Fibroblast of skin of left quadriceps (primary cell): ENCODE data around the gene BANK1.

Source experiments
- DNase-seq, 2 experiments: peaks; one replicate each; pipeline ENCODE4 v3.0.0-alpha.2; 2013; ENCODE audit warnings: low read depth in 2 of 2

Gene BANK1

DNA sequence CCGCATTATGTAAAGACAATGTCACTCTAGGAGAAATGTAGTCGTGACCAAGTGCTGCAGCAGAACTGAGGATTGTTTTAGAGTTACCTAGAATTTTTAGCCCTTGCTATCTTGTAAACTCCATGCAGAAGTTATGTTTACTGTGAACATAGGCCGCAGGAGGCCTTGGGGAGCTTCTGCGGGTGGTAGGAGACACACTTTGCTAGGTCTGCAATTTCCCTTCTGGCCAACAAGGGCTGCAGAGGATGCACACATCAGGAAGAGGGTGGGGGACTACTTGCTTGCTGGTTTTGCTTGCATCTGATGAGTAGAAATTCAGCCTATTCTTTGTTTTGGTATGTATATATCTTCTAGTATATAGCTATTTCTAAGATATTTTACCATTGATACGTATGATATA is 23.1 kb downstream of the BANK1 start:
- no peak for DNase-seq

DNA sequence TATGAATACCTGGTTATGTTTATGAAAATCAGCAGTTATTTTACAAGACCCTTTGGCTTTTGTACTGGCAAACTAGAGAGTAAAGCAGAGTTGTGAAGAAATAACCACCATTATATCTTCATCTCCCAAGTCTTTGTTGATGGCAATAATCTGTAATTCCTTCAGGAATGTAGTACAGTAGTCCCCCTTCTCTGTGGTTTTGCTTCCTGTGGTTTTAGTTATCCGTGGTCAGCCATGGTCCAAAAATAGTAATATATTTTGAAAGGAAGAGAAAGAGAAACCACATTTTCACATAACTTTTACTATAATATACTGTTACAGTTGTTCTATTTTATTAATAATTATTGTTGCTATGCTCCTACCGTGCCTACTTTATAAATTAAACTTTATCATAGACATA is 27.8 kb downstream of the BANK1 start:
- peak; percentile 48 to 56 for DNase-seq

DNA sequence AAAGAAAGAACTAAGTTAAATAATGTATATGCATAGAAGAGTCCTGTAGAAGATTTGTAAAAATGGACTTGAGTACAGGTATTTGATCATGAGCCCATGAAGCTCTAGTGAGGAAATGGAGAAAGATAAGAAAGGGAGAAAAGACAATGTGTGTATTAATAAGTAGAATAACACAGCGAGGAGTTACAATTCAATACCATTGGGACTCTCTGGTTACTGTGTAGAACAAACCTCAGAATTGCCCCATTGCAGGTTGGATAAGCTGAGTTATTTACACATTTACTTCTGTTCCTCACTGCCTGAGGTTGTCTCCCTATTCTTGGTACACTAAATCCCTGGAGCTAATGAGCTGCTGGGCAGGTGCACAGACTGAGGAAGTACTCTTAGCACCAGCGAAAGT is 33.3 kb downstream of the BANK1 start:
- DNase-seq: no peak

DNA sequence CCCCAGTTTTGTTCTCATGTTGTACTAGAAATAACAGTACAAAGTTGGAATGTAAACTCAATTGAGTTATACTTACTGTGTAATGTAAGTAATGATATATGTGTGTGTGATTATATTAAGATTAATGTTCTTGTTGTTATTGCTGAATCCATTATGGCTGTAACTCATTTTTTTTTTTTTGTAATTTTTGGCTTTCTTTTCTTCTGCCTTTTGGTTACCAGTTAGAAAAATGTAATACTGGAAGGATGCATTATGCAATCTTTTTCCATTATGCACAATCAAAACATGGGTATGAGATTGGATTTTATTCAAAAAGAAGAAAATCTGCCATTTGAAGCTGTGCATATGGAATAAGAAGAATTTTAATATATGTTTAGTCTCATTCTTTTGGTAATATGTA is 34.0 kb downstream of the BANK1 start:
- no peak for DNase-seq

DNA sequence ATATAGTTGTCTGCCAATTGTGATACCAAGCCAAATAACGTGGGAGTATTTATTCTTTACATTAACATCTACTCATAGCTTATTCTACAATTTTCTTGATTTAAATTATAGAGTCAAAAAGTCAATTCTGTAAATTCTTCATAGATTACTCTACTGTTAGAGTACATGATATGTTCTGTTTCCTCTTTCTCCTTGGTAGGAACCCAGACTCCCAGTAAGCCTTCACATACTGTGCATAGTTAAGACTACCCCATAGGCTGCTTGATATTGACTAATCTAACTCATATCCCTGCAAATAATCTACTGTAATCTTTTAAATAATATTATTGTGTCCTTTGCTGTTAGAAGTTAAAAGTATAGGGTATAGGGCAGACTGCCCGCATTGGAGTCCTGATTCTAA is 35.4 kb downstream of the BANK1 start:
- no peak for DNase-seq

DNA sequence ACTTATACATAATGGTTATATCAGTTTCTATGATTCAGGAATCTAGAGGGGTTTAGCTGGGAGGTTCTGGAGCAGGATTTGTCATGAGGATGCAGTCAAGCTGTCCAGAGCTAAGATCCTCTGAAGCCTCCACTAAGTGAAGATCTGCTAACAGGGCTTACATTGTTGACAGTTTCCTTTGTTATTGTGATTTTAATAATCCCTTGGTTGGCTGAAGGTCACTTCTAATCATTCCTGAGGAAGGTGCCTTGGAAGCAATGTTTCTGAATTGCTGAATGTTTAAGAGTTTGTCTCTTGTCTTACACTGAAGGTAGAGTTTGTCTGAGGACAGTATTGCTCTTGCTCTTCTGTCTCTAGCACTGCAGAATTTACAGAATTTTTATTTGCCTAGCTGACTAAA is 41.3 kb downstream of the BANK1 start:
- no peak for DNase-seq

DNA sequence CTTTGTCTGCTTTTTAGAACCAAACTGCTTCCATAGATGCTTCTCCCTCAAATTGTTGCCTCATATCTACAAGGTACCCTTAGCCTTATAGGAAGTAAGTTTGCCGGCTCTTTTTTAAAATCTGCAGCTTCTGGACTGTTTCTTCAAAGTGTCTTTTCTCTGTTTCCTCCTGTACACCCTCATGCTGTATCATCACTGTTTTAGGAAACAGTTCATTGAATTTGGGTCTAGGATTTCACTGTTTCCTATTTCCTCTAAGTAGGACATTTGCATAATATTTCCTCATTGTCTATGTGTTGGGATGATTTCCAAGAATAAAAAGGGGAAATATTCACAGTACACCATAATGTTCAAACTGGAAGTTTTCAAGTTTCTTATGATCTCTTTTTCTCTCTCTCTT is 43.0 kb downstream of the BANK1 start:
- DNase-seq: no peak

DNA sequence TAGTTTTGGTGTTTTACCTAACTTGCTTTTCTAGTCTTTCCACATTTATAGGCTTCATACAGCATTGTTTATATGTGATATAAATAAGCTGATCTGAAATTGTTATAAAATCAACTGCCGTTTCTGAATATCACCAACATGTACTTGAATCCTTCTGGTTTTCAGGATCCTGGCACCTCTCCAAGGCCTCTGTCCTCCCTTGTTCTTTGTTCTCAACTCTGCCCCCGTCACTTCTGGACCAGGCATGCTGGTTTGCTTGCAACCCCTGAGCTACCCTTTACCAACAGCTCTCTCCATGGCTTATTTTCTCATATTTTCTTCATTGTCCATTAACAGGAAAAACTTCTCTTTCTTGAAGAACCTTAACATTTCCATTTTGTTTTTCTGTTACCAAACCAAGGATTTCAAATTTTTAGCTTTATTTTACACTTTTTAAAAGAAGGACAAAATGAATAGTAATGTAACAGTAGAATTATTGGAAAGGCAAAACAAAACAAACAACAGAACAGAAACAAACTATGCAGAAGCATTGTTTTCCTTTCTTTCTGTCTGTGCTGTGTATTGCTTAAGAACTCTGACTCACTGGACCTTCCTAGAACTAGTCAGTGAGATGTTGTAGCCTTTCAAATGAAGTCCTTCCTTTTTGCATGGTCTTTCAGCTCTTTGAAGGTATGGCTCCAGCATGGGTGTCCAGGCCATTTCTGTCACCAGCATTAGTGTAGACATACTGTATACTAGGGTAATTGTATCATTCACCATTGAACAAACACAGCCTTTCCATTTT is 44.8 kb downstream of the BANK1 start:
- no peak for DNase-seq

DNA sequence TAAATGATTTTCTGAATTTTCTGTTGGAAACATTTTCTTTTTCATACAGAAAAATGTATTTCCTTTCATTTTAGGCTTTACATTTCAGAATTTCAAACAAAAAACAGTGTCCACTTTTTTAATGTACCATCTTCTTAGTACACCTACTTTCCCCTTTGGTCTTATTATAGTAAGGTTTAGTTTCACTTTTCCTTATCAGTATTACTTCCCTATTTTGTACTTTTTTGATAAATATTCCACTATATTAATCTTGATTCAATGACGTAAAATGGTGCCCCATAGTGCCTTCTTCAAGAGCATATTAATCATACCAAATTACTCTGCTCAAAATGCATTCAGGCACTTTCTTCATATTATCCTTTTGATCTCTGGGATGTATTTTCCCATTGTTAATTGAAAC is 52.5 kb downstream of the BANK1 start:
- DNase-seq: no peak

DNA sequence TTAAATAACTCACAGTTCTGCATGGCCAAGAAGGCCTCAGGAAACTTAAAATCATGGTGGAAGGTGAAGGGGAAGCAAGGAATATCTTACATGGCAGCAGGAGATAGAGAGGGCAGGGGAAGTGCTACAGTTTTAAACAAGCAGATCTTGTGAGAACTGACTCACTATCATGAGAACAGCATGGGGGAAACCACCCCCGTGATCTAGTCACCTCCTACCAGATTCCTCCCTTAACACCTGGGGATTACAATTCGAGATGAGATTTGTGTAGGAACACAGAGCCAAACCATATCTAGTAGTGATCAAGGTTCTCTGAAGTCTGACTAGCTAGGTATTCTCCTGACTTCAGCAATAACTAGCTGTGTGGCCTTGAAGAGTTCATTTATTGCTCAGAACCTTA is 56.0 kb downstream of the BANK1 start:
- no peak for DNase-seq

DNA sequence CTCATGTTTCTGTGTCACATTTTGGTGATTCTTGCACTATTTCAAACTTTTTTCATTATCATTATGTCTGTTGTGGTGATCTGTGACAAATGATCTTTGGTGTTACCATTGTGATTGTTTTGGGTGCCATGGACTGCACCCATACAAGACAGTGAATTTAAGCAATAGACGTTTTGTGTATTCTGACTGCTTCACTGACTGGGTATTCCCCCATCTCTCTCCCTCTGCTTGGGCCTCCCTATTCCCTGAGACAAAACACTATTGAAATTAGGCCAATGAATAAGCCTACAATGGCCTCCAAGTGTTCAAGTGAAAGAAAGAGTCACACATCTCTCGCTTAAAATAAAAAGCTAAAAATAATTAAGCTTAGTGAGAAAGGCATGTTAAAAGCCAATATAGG is 60.2 kb downstream of the BANK1 start:
- DNase-seq: no peak

DNA sequence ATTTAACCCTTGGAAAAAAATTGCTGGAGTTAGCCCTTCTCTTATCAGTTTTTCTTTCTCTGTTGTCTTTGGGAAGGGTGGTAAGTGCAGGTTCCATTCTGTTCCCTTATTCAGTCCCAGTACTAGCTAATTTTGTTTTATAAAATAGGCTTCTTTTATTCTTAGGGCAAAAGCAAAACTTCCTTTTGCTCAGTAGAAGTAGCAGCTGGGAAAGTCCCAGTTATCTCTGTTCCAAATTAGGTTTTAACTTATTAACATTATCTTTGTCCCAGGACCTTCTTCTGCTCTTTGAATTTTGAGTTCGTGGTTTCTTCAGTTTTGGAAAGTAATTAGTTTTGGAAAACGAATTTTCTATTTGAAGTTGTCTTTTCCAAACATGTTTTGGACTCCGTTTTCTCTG is 61.1 kb downstream of the BANK1 start:
- DNase-seq: no peak

DNA sequence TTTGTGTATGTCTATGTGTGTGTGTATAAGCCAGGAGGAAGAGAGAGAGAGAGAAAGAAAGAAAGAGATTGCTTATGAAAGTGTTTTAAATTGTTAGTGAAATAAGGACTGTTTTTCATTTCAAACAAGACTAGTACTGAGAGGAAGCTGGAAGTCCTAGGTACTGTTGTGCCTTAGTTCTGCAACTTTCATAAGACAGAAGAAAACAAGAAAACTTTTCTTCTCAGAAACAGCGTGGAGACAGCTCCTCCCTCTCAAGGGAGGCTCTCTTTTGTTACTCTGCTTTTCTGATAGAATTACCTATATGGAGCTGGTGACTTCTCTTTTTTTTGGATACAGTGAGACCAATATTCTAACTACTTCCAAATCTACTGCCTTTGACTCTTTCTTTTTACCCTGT is 62.5 kb downstream of the BANK1 start:
- no peak for DNase-seq

DNA sequence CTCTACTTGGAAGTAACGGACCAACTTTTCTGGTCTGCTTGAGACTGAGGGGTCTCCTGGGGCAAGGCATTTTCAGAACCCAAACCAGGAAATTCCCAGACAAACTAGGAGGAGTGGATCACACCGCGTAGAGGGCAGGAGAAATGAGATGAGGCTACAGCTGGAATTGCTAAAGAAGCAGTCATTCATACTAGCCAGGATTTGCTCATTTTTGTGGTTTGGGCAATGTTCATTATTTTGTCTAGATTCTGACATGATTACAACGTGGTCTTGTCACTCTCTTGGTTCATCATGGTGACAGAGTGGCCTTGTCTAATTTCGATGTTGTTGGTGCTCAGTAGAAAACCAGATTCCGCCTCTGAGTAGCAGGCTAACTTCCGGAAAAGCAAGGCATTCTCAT is 63.2 kb downstream of the BANK1 start:
- DNase-seq: no peak

DNA sequence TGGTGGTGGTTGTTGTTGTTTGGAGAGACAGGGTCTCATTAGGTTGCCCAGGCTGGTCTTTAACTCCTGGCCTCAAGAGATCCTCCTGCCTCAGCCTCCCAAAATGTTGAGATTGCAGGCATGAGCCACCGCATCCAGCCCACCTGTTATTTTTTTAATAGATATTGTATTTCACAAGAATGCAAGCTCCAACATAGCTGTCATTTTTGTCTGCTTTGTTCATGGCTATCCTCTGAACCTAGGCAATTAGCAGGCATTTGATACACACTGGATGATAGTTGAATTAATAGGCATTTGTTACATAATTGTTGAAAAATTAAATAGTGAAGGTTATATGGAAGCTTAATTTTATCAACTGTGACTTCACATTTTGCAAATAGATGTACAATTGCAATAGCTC is 64.7 kb downstream of the BANK1 start:
- DNase-seq: no peak

DNA sequence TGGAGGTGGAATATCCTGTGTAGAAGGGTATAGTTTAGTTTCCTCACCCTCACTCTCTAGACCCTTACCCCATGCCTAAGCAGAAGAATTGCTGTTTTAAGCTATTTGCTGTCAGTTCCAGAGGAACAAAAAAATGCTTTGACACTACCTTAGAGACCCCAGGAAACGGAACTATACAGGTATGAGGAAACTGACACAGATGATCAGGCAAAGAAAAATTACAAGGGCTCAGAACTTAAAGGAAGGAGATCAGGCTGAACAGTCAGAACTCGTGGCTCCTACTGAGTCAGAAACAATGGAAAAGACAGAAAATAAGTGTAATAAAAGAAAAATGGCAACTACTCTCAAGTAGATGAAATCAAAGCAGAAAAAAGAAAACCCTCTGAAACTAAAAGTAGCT is 65.6 kb downstream of the BANK1 start:
- no peak for DNase-seq

DNA sequence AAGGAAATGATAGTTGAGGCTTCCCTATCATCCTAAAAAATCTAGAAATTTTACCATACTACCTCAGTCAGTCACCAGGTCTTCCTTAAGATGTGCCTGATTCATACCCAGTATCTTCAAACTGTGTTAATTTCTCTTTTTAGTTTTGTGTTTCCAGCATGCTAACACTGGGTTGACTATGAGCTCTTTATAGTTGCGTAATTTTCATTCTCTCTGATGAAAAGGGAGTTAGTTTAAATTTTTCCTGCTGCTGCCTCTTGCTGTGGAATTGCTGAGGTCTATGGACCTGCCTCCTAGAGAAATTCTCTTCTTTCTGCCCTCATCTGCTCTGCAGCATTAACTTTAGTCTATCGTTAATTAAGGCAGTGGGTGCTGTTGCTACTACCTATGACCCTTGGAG is 66.6 kb downstream of the BANK1 start:
- no peak for DNase-seq

DNA sequence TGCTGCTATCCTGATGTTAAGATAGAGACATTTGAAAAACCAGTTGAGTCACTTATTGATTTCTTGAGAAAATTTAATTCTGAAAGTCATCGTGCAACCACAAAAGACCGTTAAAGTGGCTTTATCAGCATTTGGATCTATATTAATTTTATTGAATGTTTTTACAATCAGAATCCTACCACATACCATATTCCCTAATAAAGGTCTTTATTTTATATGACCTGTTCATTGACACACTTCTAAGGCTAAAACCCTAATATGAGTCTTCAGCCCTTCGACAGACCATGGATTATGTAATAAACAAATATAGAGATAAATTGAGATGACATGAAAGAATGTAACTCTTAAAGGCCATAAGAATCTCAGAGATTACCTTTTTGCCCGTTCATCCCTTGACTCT is 68.1 kb downstream of the BANK1 start:
- no peak for DNase-seq

DNA sequence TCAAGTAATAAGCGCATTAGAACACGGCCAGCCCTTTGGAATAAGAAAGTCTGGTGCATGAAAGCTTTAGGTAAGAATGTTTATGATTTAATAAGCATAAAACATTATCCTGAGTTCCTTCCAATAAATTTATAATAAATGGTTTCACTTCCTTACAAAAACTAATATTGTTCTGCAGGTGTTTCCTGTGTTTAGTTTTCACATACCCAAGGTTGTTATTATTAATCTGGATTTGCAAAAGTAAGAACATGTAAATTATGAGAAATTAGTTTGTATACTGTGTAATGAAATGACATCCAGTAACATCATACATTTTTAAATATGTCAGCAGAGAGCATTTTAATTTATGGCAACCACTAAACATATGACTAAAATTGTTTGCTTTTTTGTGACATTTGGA is 72.1 kb downstream of the BANK1 start:
- DNase-seq: no peak

DNA sequence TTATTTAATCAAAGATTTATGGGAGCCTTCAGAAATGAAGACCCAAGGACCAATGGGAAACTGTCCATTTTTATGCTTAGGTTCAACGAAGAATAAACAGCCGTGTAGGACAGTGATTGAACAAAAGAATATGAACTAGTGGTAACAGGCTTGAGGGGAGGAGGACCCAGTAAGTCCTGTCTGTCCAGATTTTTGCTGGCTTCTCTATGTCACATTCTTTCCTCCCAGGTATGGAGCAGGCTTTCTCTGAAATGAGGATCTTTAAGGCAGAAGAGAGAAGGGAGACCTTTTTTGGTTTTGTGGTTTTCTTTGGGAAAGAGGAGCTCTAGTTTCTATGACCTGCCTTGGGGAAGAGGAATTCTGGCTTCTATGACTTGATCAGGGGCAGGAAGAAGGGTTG is 74.1 kb downstream of the BANK1 start:
- no peak for DNase-seq

DNA sequence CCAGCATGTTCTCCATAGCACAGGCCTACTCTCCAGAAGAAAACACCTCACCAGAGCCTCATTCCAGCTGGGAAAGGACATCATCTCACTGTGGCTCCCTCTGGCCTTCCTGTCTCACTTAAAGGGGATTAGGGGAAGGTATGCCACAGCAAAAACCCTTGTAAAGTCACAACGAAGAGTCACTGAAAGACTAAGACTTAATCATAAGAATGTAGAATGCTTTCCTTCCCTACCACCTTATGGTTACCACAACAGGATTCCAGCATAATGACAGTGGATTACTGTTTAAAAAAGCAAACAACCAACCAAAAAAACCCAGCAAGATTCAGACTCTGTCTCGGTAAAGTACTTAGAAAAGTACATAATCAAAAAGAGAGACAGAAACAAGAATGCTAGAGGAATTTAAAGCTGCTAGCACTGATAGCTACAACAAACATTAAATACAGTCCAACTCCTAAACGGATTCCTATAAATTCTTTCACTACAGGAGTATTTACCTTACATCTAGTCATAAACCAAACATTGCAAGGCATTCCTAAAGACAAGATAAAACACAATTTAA is 75.1 kb downstream of the BANK1 start:
- DNase-seq: peak in 1 of 2 experiments; percentile 0

DNA sequence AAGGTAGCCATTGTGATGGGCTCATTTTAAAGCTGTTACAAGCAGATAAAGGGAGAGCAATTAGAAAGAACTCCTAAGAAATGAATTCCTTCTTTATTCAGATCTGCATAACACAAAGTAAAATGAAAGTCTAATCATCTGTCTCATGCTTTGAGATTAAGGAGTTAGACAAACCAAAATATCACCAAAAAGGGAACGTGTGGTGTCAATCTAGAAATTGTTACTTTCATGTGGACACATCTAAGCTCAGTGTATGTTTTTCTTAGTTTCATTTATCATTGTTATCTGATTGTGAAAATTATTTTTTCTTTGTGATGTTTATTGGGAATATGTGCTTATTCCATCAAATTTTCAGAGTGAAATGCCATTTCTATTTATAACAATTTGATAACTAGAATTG is 80.3 kb downstream of the BANK1 start:
- DNase-seq: no peak

DNA sequence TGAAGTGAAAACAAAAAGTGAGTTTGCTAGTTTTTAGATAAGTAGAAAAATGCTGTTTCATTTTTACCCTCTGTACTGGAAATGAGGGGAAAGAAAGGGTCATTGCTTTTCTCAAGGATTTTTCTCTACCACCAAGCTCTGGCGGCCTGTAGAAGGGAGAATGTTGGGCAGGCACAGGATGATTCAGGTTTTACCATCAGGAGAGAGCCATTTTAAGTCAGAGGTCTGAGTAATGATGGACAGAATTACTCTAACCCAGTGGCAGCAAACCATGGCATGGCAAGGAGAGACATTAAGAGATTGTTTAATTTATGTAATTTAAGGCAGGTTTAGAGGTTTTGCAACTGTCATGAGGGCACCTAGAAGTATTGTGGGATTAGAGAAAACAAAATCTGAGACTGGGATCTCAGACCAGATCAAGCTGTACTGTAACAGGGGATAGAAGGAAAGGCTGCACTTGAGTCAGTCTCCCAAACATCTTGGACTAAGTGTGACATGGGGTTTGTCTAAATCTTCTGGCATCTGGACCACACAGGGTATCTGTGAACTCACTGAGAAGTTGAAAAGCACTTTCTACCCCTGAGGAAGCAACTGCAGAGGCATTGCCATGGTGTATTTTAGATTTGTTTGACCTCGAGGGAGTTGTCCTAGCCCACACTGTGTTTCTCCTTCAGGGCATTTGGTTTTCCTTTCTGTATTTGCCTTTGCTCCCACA is 81.6 kb downstream of the BANK1 start:
- no peak for DNase-seq
